A549 (cell line): ENCODE results near the gene TAX1BP1.

Source experiments
- CTCF ChIP-seq: fragments of >200 bp; sonication (Bioruptor Twin); formaldehyde crosslinking; IDR thresholded peaks from 3 replicates; pipeline ENCODE4 v1.5.1; 2016
- EP300 ChIP-seq, 2 experiments: fragments of >200 bp; sonication (Bioruptor Twin); formaldehyde crosslinking; IDR thresholded peaks; 2 replicates in 1 of 2; 3 replicates in 1 of 2; pipeline ENCODE4 v1.6.1; 2016 to 2017
- ESRRA ChIP-seq: fragments of 150-350 bp; IDR thresholded peaks from 2 replicates; pipeline ENCODE4 v1.6.1; 2014; ENCODE audit warnings: mild to moderate bottlenecking, low read length, borderline replicate concordance
- HMGXB4 ChIP-seq: fragments of 250-450 bp; sonication (Bioruptor Pico); IDR thresholded peaks from 2 replicates; pipeline ENCODE4 v1.5.0; 2021; ENCODE audit warnings: mild to moderate bottlenecking, moderate library complexity, borderline replicate concordance
- POLR2A ChIP-seq: IDR thresholded peaks from 2 replicates; pipeline ENCODE4 v1.6.1; 2012; ENCODE audit warnings: mild to moderate bottlenecking, low read length
- RAD21 ChIP-seq, 2 experiments: fragments of >200 bp in 1 of 2; sonication (Bioruptor Twin) in 1 of 2; formaldehyde crosslinking in 1 of 2; IDR thresholded peaks in 1 of 2; conservative IDR thresholded peaks in 1 of 2; 2 replicates in 1 of 2; 3 replicates in 1 of 2; pipeline ENCODE4 v1.6.1; 2012 to 2018; ENCODE audit warnings: inconsistent platforms in 1 of 2
- RCOR1 ChIP-seq: fragments of 150-350 bp; IDR thresholded peaks from 2 replicates; pipeline ENCODE4 v1.6.1; 2014; ENCODE audit warnings: antibody characterized with exemption, low read length, low read depth
- REST ChIP-seq: fragments of 200-600 bp; sonication (generic); IDR thresholded peaks from 2 replicates; pipeline ENCODE4 v1.6.1; 2016; ENCODE audit warnings: antibody characterized with exemption, mild to moderate bottlenecking, moderate library complexity

- TF ChIP-seq CTCF: no peak
- no peak for TF ChIP-seq REST
- no peak for TF ChIP-seq RCOR1
- TF ChIP-seq POLR2A: no peak
- TF ChIP-seq HMGXB4: no peak
- no peak for TF ChIP-seq EP300 (IDR thresholded peaks at IDR 0.05)
- TF ChIP-seq ESRRA: no peak
- TF ChIP-seq RAD21 (conservative IDR thresholded peaks at IDR 0.05 in 1 of 2, IDR thresholded peaks at IDR 0.05 in 1 of 2): no peak
These were observed 35.8 kb downstream of the TAX1BP1 start for GRCh38 chr7:27775782-27776181.
